ENCODE data around the gene VWA3A. TPM values are rescaled to one million over a fixed set of nuclear protein-coding genes. Genes with fewer than 3 reads are reported as not detected.
"Not testable (repeated sequence)": the region's sequence is repeated elsewhere in the genome, so short reads cannot be mapped to it uniquely, and the experiment has no call there.

VWA3A gene
- total RNA-seq, 1 donor from 2014 or later, result not detected

- H3K36me3 Mint-ChIP-seq (ENCODE audit: low read depth, unreplicated experiment), result no peaks in the 10 kb centered on the region
- H3K27ac ChIP-seq (ENCODE audit: low read depth, low read length), result no peak overlapping the region
- no peak for TF ChIP-seq EZH2 (IDR thresholded peaks at IDR 0.05; ENCODE audit: insufficient read depth, low read length)
- TF ChIP-seq, protein P1, sequence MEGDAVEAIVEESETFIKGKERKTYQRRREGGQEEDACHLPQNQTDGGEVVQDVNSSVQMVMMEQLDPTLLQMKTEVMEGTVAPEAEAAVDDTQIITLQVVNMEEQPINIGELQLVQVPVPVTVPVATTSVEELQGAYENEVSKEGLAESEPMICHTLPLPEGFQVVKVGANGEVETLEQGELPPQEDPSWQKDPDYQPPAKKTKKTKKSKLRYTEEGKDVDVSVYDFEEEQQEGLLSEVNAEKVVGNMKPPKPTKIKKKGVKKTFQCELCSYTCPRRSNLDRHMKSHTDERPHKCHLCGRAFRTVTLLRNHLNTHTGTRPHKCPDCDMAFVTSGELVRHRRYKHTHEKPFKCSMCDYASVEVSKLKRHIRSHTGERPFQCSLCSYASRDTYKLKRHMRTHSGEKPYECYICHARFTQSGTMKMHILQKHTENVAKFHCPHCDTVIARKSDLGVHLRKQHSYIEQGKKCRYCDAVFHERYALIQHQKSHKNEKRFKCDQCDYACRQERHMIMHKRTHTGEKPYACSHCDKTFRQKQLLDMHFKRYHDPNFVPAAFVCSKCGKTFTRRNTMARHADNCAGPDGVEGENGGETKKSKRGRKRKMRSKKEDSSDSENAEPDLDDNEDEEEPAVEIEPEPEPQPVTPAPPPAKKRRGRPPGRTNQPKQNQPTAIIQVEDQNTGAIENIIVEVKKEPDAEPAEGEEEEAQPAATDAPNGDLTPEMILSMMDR (IDR thresholded peaks at IDR 0.05; ENCODE audit: insufficient read depth, low read depth, low read length), result no peak
- no peak overlapping the region for H3K27ac Mint-ChIP-seq (ENCODE audit: unreplicated experiment)
- H3K4me1 ChIP-seq (ENCODE audit: insufficient read depth, low read length), result no peaks in the 10 kb centered on the region
- H3K4me2 ChIP-seq (ENCODE audit: low read length), result no peak overlapping the region
- H3K27me3 Mint-ChIP-seq (ENCODE audit: low read depth, unreplicated experiment), result peaks cover 44% of the 10 kb centered on the region
- H3K9me3 Mint-ChIP-seq (ENCODE audit: unreplicated experiment), result no peaks in the 10 kb centered on the region
- H2AFZ ChIP-seq (ENCODE audit: low read depth, low read length), result no peak overlapping the region
- DNase-seq (ENCODE audit: low read depth) (no peak), FAIRE-seq (no peak)
- H3K9me3 ChIP-seq (ENCODE audit: insufficient read depth, low read depth, low read length), result no peaks in the 10 kb centered on the region
- no peak overlapping the region for H3K9ac ChIP-seq (ENCODE audit: low read length)
- no peaks in the 10 kb centered on the region for H4K20me1 ChIP-seq (ENCODE audit: insufficient read depth, low read length)
- no peaks in the 10 kb centered on the region for H3K4me1 Mint-ChIP-seq (ENCODE audit: low read depth, unreplicated experiment)
- H3K79me2 ChIP-seq (ENCODE audit: insufficient read depth, low read length), result no peaks in the 10 kb centered on the region
- peaks cover 2% of the 10 kb centered on the region for H3K27me3 ChIP-seq (ENCODE audit: insufficient read depth, low read length)
- H3K36me3 ChIP-seq (ENCODE audit: insufficient read depth, low read length), result no peaks in the 10 kb centered on the region
- H3K4me3 ChIP-seq (ENCODE audit: insufficient read depth, low read depth, low read length), result no peak overlapping the region
- no peak overlapping the region for H3K4me3 Mint-ChIP-seq (ENCODE audit: unreplicated experiment)
These were observed 59.1 kb downstream of the VWA3A start for GRCh38 chr16:22151246-22151998.

GRCh38 chr16:22152316-22152715 lies 60.0 kb downstream of the VWA3A start:
- Histone ChIP-seq H3K4me3 (ENCODE audit: insufficient read depth, low read depth, low read length) (no peak overlapping the region), H4K20me1 (ENCODE audit: insufficient read depth, low read length) (no peaks in the 10 kb centered on the region), H3K36me3 (ENCODE audit: insufficient read depth, low read length) (no peaks in the 10 kb centered on the region), H3K27me3 (ENCODE audit: insufficient read depth, low read length) (peaks cover 2% of the 10 kb centered on the region), H2AFZ (ENCODE audit: low read depth, low read length) (no peak overlapping the region), H3K4me2 (ENCODE audit: low read length) (no peak overlapping the region), H3K4me1 (ENCODE audit: insufficient read depth, low read length) (no peaks in the 10 kb centered on the region), H3K9ac (ENCODE audit: low read length) (no peak overlapping the region), H3K27ac (ENCODE audit: low read depth, low read length) (no peak overlapping the region), H3K9me3 (ENCODE audit: insufficient read depth, low read depth, low read length) (no peaks in the 10 kb centered on the region), H3K79me2 (ENCODE audit: insufficient read depth, low read length) (no peaks in the 10 kb centered on the region)
- Mint-ChIP-seq H3K36me3 (ENCODE audit: low read depth, unreplicated experiment) (no peaks in the 10 kb centered on the region), H3K27ac (ENCODE audit: unreplicated experiment) (no peak overlapping the region), H3K27me3 (ENCODE audit: low read depth, unreplicated experiment) (peaks cover 42% of the 10 kb centered on the region), H3K4me3 (ENCODE audit: unreplicated experiment) (no peak overlapping the region), H3K9me3 (ENCODE audit: unreplicated experiment) (no peaks in the 10 kb centered on the region), H3K4me1 (ENCODE audit: low read depth, unreplicated experiment) (no peaks in the 10 kb centered on the region)
- no peak for DNase-seq (ENCODE audit: low read depth)
- FAIRE-seq, result no peak
- TF ChIP-seq EZH2 (IDR thresholded peaks at IDR 0.05; ENCODE audit: insufficient read depth, low read length), result no peak
- TF ChIP-seq, protein P1 (IDR thresholded peaks at IDR 0.05; ENCODE audit: insufficient read depth, low read depth, low read length), result no peak

DNA sequence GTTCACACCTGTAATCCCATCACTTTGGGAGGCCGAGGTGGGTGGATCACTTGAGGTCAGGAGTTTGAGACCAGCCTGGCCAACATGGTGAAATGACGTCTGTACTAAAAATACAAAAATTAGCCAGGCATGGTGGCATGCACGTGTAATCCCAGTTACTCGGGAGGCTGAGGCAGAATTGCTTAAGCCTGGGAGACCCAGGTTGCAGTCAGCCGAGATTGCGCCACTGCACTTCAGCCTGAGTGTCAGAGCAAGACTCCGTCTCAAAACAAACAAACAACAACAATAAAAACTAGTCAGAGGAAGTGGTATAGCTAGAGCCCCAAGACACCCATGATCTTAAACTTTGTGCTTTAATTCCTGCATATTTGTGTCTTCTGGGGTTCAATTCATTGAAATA lies 60.7 kb downstream of the VWA3A start:
- H3K4me1 ChIP-seq (ENCODE audit: insufficient read depth, low read length); H4K20me1 ChIP-seq (ENCODE audit: insufficient read depth, low read length); H3K9ac ChIP-seq (ENCODE audit: low read length); H3K9me3 Mint-ChIP-seq (ENCODE audit: unreplicated experiment); H3K79me2 ChIP-seq (ENCODE audit: insufficient read depth, low read length); H3K4me2 ChIP-seq (ENCODE audit: low read length); H2AFZ ChIP-seq (ENCODE audit: low read depth, low read length); H3K36me3 Mint-ChIP-seq (ENCODE audit: low read depth, unreplicated experiment); DNase-seq (ENCODE audit: low read depth); H3K27ac Mint-ChIP-seq (ENCODE audit: unreplicated experiment); H3K4me1 Mint-ChIP-seq (ENCODE audit: low read depth, unreplicated experiment); H3K4me3 Mint-ChIP-seq (ENCODE audit: unreplicated experiment); H3K4me3 ChIP-seq (ENCODE audit: insufficient read depth, low read depth, low read length); H3K9me3 ChIP-seq (ENCODE audit: insufficient read depth, low read depth, low read length); H3K27ac ChIP-seq (ENCODE audit: low read depth, low read length); H3K27me3 ChIP-seq (ENCODE audit: insufficient read depth, low read length); H3K36me3 ChIP-seq (ENCODE audit: insufficient read depth, low read length); FAIRE-seq: not testable (repeated sequence)
- H3K27me3 Mint-ChIP-seq (ENCODE audit: low read depth, unreplicated experiment), result peaks cover 39% of the 10 kb centered on the region
